GM18858 (cell line): ENCODE results near the gene GAMT.

ENCODE experiments used
- ATAC-seq: cut with Tn5 transposase; IDR thresholded peaks from one replicate; pipeline ENCODE4 v1.9.1; 2021; ENCODE audit not compliant: unreplicated experiment

The GAMT gene

GRCh38 chr19:1349211-1349610 lies 52.1 kb downstream of the GAMT start:
- no peak for ATAC-seq
